Inflammatory macrophage treated with lipopolysaccharide for 1 hour (primary cell): ENCODE results near the gene HOXC13.
A peak's percentile ranks its signal among the peaks of the same experiment; 100 is the strongest.

Source experiments
- DNase-seq, 2 donors: peaks; one replicate each; pipeline ENCODE4 v3.0.0-alpha.2; 2020 to 2022

The HOXC13 gene

GRCh38 chr12:53971129-53971528 lies 32.5 kb downstream of the HOXC13 start:
- DNase-seq: no peak

GRCh38 chr12:53971686-53972085 lies 33.1 kb downstream of the HOXC13 start:
- DNase-seq: no peak

GRCh38 chr12:53972152-53972702 lies 33.6 kb downstream of the HOXC13 start:
- DNase-seq: no peak

GRCh38 chr12:53972722-53973235 lies 34.1 kb downstream of the HOXC13 start, which contains the start of gene HOXC11:
TSS of gene HOXC11 (plus strand) at chr12:53973126. CDS start at chr12:53973242, 116 bp downstream.
- DNase-seq: no peak

- DNase-seq: no peak
Observed at GRCh38 chr12:53973236-53974042, 34.8 kb downstream of the HOXC13 start.

GRCh38 chr12:53974084-53975063 lies 35.7 kb downstream of the HOXC13 start, which contains the start of gene HOTAIR:
TSS of gene HOTAIR (minus strand) at chr12:53974954.
- peak in 1 of 2 donors; percentile 7 for DNase-seq

GRCh38 chr12:53975064-53975471 lies 36.4 kb downstream of the HOXC13 start:
- DNase-seq: no peak

GRCh38 chr12:53975479-53976152 lies 37.0 kb downstream of the HOXC13 start:
- DNase-seq: no peak

GRCh38 chr12:53976172-53976822 lies 37.7 kb downstream of the HOXC13 start:
- no peak for DNase-seq

GRCh38 chr12:53976823-53977595 lies 38.4 kb downstream of the HOXC13 start:
- DNase-seq: no peak

GRCh38 chr12:53977596-53978445 lies 39.2 kb downstream of the HOXC13 start:
- DNase-seq: no peak

GRCh38 chr12:53978477-53979356 lies 40.1 kb downstream of the HOXC13 start:
- no peak for DNase-seq

- DNase-seq: no peak
Observed at GRCh38 chr12:53980104-53980801, 41.6 kb downstream of the HOXC13 start.

GRCh38 chr12:53980802-53981496 lies 42.3 kb downstream of the HOXC13 start:
- no peak for DNase-seq

- DNase-seq: no peak
Observed at GRCh38 chr12:53981634-53982565, 43.3 kb downstream of the HOXC13 start.
